ENCODE data around the gene GOLGB1. TPM values are rescaled to one million over a fixed set of nuclear protein-coding genes. Genes with fewer than 3 reads are reported as not detected.

GOLGB1 gene
- total RNA-seq, 1 experiment from 2014 or later: 31.5 TPM

DNA sequence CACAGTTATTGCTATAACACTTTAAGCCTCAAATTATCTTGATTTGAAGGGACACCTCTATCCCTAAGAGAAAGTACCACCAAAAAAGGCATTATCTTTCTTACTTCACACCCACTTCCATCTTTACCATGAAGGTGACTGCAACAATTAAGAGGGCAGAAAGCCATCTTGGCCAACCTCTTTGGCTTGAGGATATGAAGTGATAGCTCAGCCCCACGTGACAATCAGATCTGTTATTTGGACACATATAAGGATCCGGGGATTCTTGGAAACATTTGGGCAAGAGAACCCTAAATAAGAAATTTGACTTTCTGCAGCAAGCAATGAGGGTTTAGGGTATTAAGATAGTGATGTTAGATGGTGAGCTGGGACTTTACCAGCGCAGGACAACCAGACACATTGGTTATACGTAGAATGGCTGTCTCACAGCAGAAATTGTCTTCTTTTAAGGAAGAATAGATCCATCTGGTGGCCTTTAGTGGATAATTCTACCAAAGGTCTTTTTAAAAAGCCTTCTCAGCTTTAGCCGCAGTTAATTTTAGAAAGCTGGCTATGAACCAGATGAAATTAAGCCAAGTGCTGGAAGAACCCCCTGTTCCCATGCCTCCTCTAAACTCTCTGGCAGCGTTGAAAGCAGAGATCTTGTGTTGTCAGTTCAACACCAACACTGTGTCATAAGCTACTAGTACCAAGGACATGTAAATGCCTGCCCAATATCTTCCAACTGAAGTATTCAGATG lies 101.2 kb downstream of the GOLGB1 start:
- Mint-ChIP-seq H3K9me3 (ENCODE audit: unreplicated experiment) (no peaks in the 10 kb centered on the region), H3K36me3 (ENCODE audit: insufficient read depth, unreplicated experiment) (no peaks in the 10 kb centered on the region), H3K4me1 (ENCODE audit: low read depth, unreplicated experiment) (no peaks in the 10 kb centered on the region), H3K4me3 (ENCODE audit: unreplicated experiment) (no peak overlapping the region), H3K27ac (ENCODE audit: unreplicated experiment) (no peak overlapping the region), H3K27me3 (ENCODE audit: insufficient read depth, unreplicated experiment) (no peaks in the 10 kb centered on the region)
- Histone ChIP-seq H3K4me1 (no peaks in the 10 kb centered on the region), H3K36me3 (ENCODE audit: control insufficient read depth, insufficient read depth, low read length) (no peaks in the 10 kb centered on the region), H3K4me3 (ENCODE audit: low read depth, low read length) (no peak overlapping the region), H3K27me3 (replicated peaks; ENCODE audit: control insufficient read depth, insufficient read depth, low read length) (no peaks in the 10 kb centered on the region), H3K9me3 (no peaks in the 10 kb centered on the region)
- DNase-seq: no peak
- TF ChIP-seq CTCF (IDR thresholded peaks at IDR 0.05; ENCODE audit: insufficient read depth in 1 of 2, low read depth in 1 of 2, low read length in 1 of 2, severe bottlenecking in 1 of 2, unreplicated experiment in 1 of 2): no peak
- POLR2A ChIA-PET: no interaction called here
- no TSS peak for BruUV-seq (replicated peaks)
- CTCF ChIA-PET: interaction anchor here (0.5 to 0.6 kb wide), 2 partner anchors 16 to 95 kb away, joined by 3 to 4 read pairs; no protein-coding TSS in a partner anchor
- intact Hi-C loops (cut with micrococcal nuclease; ENCODE audit: unreplicated experiment): no loop called here

DNA sequence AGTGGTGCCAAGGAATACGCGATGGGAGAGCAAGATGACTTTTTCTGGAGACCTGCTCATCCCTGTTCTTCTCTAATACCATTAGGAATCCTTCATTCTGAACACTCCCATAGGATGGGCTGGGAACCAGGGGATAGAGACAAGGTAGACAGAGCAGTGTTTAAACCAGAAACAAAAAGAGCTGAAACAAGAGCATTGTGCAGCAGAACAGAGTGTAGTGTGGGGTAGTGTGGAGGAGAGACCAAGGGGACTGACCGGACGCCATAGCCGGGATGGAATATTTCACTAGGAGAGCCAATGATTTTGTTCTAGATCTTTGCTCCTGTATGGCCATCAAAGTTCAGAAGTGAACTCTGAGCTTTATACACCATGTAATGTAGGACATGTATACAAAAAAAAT lies 104.5 kb downstream of the GOLGB1 start:
- Mint-ChIP-seq H3K4me1 (ENCODE audit: low read depth, unreplicated experiment) (no peaks in the 10 kb centered on the region), H3K36me3 (ENCODE audit: insufficient read depth, unreplicated experiment) (no peaks in the 10 kb centered on the region), H3K4me3 (ENCODE audit: unreplicated experiment) (no peak overlapping the region), H3K27me3 (ENCODE audit: insufficient read depth, unreplicated experiment) (no peaks in the 10 kb centered on the region), H3K27ac (ENCODE audit: unreplicated experiment) (no peak overlapping the region), H3K9me3 (ENCODE audit: unreplicated experiment) (no peaks in the 10 kb centered on the region)
- H3K9me3 ChIP-seq: no peaks in the 10 kb centered on the region
- intact Hi-C loops (cut with micrococcal nuclease; ENCODE audit: unreplicated experiment): no loop called here
- no peak for TF ChIP-seq CTCF (IDR thresholded peaks at IDR 0.05; ENCODE audit: insufficient read depth in 1 of 2, low read depth in 1 of 2, low read length in 1 of 2, severe bottlenecking in 1 of 2, unreplicated experiment in 1 of 2)
- ChIA-PET POLR2A (no interaction called here), CTCF (no interaction called here)
- H3K4me1 ChIP-seq: no peaks in the 10 kb centered on the region
- DNase-seq: no peak
- no peak overlapping the region for H3K4me3 ChIP-seq (ENCODE audit: low read depth, low read length)
- H3K27me3 ChIP-seq (replicated peaks; ENCODE audit: control insufficient read depth, insufficient read depth, low read length): no peaks in the 10 kb centered on the region
- no peaks in the 10 kb centered on the region for H3K36me3 ChIP-seq (ENCODE audit: control insufficient read depth, insufficient read depth, low read length)
- BruUV-seq (replicated peaks): no TSS peak

DNA sequence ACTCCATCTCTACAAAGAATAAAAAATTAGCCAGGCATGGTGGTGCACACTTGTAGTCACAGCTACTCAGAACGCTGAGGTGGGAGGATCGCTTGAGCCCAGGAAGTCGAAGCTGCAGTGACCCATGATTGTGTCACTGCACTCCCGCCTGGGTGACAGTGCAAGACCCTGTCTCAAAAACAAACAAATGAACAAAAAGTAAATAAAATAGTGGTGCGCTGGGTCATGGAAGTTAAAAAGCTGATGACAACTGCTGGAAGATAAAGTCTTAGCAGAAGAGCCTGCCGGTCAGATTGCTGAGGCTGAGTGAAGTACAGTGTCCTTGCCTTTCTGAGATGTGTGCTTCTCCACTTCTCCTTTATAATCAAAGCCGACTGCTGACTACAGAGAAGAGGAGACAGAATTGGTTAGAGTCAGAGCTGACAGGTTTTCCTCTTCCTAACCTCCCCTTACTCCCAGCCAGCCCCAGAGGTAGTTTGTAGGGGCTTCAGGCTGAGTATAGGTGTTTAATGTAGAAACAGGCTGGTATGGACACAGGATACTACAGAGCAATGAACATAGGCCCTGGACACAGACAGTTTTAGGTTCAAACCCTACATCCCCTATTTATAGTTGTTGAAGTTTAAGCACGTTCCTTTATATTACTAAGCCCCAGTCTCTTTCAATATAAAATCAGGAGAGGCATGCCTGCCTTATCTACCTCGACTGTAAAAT lies 106.8 kb downstream of the GOLGB1 start:
- no peak for DNase-seq
- no peak overlapping the region for H3K27ac Mint-ChIP-seq (ENCODE audit: unreplicated experiment)
- intact Hi-C loops (cut with micrococcal nuclease; ENCODE audit: unreplicated experiment): no loop called here
- no peaks in the 10 kb centered on the region for H3K27me3 Mint-ChIP-seq (ENCODE audit: insufficient read depth, unreplicated experiment)
- no peaks in the 10 kb centered on the region for H3K36me3 ChIP-seq (ENCODE audit: control insufficient read depth, insufficient read depth, low read length)
- H3K27me3 ChIP-seq (replicated peaks; ENCODE audit: control insufficient read depth, insufficient read depth, low read length): no peaks in the 10 kb centered on the region
- POLR2A ChIA-PET: interaction anchor here (0.7 kb wide), 1 partner anchor 21 kb away, joined by 3 read pairs; no protein-coding TSS in a partner anchor
- no peaks in the 10 kb centered on the region for H3K9me3 ChIP-seq
- H3K9me3 Mint-ChIP-seq (ENCODE audit: unreplicated experiment): no peaks in the 10 kb centered on the region
- no peak for TF ChIP-seq CTCF (IDR thresholded peaks at IDR 0.05; ENCODE audit: insufficient read depth in 1 of 2, low read depth in 1 of 2, low read length in 1 of 2, severe bottlenecking in 1 of 2, unreplicated experiment in 1 of 2)
- no peaks in the 10 kb centered on the region for H3K4me1 ChIP-seq
- CTCF ChIA-PET: no interaction called here
- no TSS peak for BruUV-seq (replicated peaks)
- H3K4me3 Mint-ChIP-seq (ENCODE audit: unreplicated experiment): no peak overlapping the region
- H3K36me3 Mint-ChIP-seq (ENCODE audit: insufficient read depth, unreplicated experiment): no peaks in the 10 kb centered on the region
- no peak overlapping the region for H3K4me3 ChIP-seq (ENCODE audit: low read depth, low read length)
- no peaks in the 10 kb centered on the region for H3K4me1 Mint-ChIP-seq (ENCODE audit: low read depth, unreplicated experiment)
